A549 treated with RU486 at 1 μM for 4 hours (cell line): ENCODE data around the gene LRP4. TPM values are rescaled to one million over a fixed set of nuclear protein-coding genes. Genes with fewer than 3 reads are reported as not detected.

Experiments used
- total RNA-seq: library from RNA; stranded (reverse); fragments of 200-300 nt; extraction: Qiagen RNA extraction; gene quantifications from 5 replicates; pipeline ENCODE4 v1.2.3, GENCODE V29; 2022; ENCODE audit warnings: low read depth

Gene LRP4, protein sequence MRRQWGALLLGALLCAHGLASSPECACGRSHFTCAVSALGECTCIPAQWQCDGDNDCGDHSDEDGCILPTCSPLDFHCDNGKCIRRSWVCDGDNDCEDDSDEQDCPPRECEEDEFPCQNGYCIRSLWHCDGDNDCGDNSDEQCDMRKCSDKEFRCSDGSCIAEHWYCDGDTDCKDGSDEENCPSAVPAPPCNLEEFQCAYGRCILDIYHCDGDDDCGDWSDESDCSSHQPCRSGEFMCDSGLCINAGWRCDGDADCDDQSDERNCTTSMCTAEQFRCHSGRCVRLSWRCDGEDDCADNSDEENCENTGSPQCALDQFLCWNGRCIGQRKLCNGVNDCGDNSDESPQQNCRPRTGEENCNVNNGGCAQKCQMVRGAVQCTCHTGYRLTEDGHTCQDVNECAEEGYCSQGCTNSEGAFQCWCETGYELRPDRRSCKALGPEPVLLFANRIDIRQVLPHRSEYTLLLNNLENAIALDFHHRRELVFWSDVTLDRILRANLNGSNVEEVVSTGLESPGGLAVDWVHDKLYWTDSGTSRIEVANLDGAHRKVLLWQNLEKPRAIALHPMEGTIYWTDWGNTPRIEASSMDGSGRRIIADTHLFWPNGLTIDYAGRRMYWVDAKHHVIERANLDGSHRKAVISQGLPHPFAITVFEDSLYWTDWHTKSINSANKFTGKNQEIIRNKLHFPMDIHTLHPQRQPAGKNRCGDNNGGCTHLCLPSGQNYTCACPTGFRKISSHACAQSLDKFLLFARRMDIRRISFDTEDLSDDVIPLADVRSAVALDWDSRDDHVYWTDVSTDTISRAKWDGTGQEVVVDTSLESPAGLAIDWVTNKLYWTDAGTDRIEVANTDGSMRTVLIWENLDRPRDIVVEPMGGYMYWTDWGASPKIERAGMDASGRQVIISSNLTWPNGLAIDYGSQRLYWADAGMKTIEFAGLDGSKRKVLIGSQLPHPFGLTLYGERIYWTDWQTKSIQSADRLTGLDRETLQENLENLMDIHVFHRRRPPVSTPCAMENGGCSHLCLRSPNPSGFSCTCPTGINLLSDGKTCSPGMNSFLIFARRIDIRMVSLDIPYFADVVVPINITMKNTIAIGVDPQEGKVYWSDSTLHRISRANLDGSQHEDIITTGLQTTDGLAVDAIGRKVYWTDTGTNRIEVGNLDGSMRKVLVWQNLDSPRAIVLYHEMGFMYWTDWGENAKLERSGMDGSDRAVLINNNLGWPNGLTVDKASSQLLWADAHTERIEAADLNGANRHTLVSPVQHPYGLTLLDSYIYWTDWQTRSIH (N-terminal part only)
- 6.0 to 8.9 TPM (median 7.1 TPM) in 5 replicates for total RNA-seq

DNA sequence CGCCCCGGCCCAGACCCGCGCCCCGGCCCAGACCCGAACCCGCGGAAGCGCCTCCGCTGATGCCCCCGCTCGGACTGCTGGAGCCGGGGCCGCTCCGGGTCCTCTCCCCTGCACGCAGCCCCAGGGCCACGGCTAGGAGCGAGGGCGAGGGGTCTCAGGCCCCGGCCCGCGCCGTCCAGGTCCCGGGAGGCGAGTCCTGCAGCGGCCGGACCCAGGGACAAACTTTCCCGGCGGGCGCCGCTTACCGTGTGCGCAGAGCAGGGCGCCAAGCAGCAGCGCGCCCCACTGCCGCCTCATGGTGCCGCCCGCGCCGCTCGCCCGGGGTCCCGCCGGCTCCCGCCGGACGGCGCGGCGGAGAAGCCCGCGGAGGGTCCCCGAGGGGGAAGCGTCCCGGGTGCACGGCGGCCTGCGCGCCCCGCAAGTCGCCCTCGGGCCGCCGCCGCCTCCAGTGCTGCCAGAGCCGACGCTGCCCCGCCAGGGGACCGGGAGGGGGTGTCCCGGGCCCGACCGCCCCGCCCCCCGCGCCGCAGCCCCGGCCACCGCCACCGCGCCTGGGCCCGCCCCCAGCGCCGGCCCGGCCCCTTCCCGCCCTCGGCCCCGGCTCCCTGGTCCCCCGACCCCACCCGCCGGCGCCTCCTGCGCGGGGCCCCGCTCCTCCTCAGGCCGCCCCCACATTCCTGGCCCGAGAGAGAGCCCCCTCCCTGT is at the start of gene LRP4:
Gene LRP4, minus strand, starts transcription at position 468 of the 705 bp plus-strand sequence. Its CDS starts 171 bp downstream, at position 297.

DNA sequence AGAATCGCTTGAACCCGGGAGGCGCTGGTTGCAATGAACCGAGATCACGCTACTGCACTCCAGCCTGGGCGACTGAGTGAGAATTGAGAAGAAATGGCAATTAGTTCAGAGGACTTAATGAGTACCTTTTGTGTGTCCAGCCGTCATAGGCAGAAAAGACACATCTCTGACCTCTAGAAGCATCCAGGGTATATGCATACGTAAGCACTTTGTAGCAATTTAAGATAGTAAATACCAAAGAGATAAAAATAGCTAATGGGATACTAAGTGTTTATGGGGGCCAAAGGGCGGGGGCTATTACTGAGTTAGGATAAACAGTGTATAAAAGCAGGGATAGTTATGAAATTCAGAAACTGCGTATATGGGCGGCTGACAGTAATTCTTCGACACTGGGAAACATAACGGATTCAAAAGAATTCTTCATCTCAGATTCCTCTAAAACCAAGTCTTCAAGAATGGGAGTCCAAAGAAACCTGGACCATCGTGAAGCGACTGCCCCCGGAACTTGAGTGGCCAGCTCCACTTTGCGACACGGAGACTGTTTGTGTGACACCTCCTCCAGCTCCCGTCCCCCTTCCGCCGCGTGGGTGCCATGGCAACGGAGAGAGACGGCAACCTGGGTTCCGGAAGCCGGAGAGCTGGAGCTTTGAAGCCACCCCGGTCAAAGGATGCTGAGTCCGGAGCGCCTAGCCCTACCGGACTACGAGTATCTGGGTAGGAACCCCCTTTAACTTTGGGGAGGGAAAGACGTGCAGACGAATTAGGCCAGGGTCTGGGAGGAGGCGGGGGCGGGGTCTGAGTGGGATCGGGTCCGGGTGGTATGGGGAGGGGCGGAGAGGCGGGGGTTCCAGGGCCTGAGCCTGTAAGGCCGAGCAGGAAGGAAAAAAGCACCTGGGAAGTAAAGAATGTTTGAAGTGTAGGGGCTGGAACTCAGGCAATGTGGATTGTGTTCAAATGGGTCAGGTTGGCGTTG is 18.1 kb upstream of the LRP4 start, which contains the start of gene CSTPP1:
Gene CSTPP1, plus strand, starts transcription at position 624 of the 973 bp plus-strand sequence. Its CDS starts 45 bp downstream, at position 669.

DNA sequence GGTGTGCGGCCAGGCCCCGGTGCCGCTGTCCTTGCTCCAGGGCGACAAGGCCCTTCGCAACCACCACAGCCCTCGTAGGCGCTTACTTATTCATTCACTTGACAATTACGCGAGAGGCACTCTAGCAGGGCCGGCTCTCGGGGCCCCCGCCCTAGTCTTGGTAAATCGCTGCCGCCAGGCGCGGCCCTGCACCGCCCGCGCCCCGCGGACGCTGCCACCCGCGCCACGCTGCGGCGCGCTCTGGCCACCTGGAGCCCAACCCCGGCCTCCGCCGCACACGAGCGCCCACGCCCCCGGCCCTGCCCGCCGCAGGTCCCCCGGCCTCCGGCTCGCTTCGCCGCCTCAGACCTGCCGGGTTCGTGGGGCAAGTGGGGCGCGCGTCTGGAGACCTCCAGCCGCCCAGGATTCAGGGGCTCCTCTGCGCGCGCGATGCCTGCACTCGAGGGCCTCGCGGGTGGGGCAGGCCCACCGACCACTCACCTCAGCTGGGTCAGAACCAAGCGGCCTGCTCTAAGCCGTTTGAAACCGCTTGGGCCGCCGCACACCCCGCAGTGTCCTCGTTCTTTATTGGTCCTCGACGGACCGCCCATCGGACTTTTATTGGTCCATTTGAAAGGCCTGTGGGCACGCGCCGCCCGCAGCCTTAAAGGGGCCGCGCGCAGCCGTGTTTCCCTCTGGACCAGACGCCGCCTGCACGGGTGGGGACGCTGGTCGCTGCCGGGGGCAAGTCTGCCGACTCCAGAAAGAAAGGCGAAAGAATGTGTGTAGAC is 72.4 kb downstream of the LRP4 start, which contains the start of gene CKAP5:
Gene CKAP5, minus strand, starts transcription at position 541 of the 770 bp plus-strand sequence. CDS start 25,049 bp downstream, outside the sequence.

Other genes with a start within 250 kb of the LRP4 start
- 50.0 to 59.9 TPM (median 57.0 TPM) in 5 replicates for gene ARHGAP1, start 217.9 kb downstream of the LRP4 start, total RNA-seq
- gene ZNF408, start 217.5 kb downstream of the LRP4 start, total RNA-seq, result 15.7 to 19.1 TPM (median 16.8 TPM) in 5 replicates
- 2.0 to 3.4 TPM (median 2.2 TPM) in 5 replicates for gene F2, start 199.3 kb downstream of the LRP4 start, total RNA-seq
- gene CKAP5, start 72.3 kb downstream of the LRP4 start, total RNA-seq, result 58.1 to 81.6 TPM (median 67.0 TPM) in 5 replicates
- gene CSTPP1, start 18.2 kb upstream of the LRP4 start, total RNA-seq, result 27.7 to 31.8 TPM (median 29.4 TPM) in 5 replicates